Panc1 (cell line): Measurements from ENCODE around the gene MEGF6. TPM values are rescaled to one million over a fixed set of nuclear protein-coding genes. Genes with fewer than 3 reads are reported as not detected.

Experiments used
- ATAC-seq: fragments of 200-7000 bp; cut with Tn5 transposase; 2 replicates; pipeline ENCODE4 v1.9.1; 2020; ENCODE audit warnings: mild to moderate bottlenecking, moderate library complexity
- BruUV-seq: library from RNA; stranded (reverse); fragments of 400-500 nt; replicated peaks from 2 replicates; lab custom pipeline; 2021; lab: Mats Ljungman, UMichigan
- CTCF ChIA-PET: fragments of 300-600 bp; sonication (Branson Sonifier 250); formaldehyde crosslinking; loops from one replicate; lab custom pipeline; 2022; ENCODE audit warnings: antibody characterized with exemption; lab: Charles Lee
- POLR2A ChIA-PET: fragments of 300-600 bp; sonication (Branson Sonifier 250); formaldehyde crosslinking; loops from one replicate; lab custom pipeline; 2022; ENCODE audit warnings: antibody characterized with exemption; lab: Charles Lee
- DNase-seq: peaks from one replicate; pipeline ENCODE4 v3.0.0-alpha.2; 2010; ENCODE audit warnings: low read depth, low spot score
- H3K27ac ChIP-seq: 2 replicates; pipeline ENCODE4 v1.5.1; 2011; ENCODE audit warnings: mild to moderate bottlenecking, low read length, inconsistent platforms
- H3K27me3 ChIP-seq: fragments of 200-500 bp; sonication (Bioruptor generic); 2 replicates; pipeline ENCODE4 v1.6.0; 2014; ENCODE audit warnings: low read length, inconsistent platforms; ENCODE audit not compliant: control insufficient read depth, insufficient read depth
- H3K36me3 ChIP-seq: fragments of 200-500 bp; sonication (Bioruptor generic); 2 replicates; pipeline ENCODE4 v1.5.1; 2014; ENCODE audit warnings: inconsistent platforms, mild to moderate bottlenecking, low read length, moderate library complexity; ENCODE audit not compliant: control insufficient read depth, insufficient read depth
- H3K4me1 ChIP-seq: 2 replicates; pipeline ENCODE4 v1.5.1; 2011; ENCODE audit warnings: inconsistent platforms, mild to moderate bottlenecking, low read length, moderate library complexity; ENCODE audit not compliant: control insufficient read depth, insufficient read depth
- H3K4me3 ChIP-seq, 2 experiments: 2 replicates each; pipeline ENCODE4 v1.5.1; 2011 to 2012; ENCODE audit warnings: low read depth in 2 of 2, low read length in 2 of 2, mild to moderate bottlenecking in 2 of 2, inconsistent platforms in 1 of 2, moderate library complexity in 1 of 2
- H3K9me3 ChIP-seq: fragments of 200-500 bp; sonication (Bioruptor generic); 2 replicates; pipeline ENCODE4 v1.5.1; 2014; ENCODE audit warnings: low read depth, mild to moderate bottlenecking, inconsistent platforms, low read length, moderate library complexity; ENCODE audit not compliant: control insufficient read depth, insufficient read depth
- CTCF ChIP-seq: fragments of 450-650 bp; IDR thresholded peaks from 2 replicates; pipeline ENCODE4 v1.5.1; 2017; ENCODE audit warnings: mild to moderate bottlenecking
- POLR2AphosphoS5 ChIP-seq: IDR thresholded peaks from 2 replicates; pipeline ENCODE4 v1.6.1; 2012; ENCODE audit warnings: mild to moderate bottlenecking, low read depth, low read length, moderate library complexity
- REST ChIP-seq, 2 experiments: IDR thresholded peaks; 2 replicates each; pipeline ENCODE4 v1.6.1; 2011 to 2012; ENCODE audit warnings: low read depth in 2 of 2, control low read depth in 1 of 2, low read length in 1 of 2, mild to moderate bottlenecking in 1 of 2, moderate library complexity in 1 of 2; ENCODE audit not compliant: insufficient read depth in 1 of 2
- SIN3A ChIP-seq: IDR thresholded peaks from 2 replicates; pipeline ENCODE4 v1.6.1; 2012; ENCODE audit warnings: low read depth, mild to moderate bottlenecking, low read length, moderate library complexity, borderline replicate concordance; ENCODE audit not compliant: insufficient read depth
- TCF7L2 ChIP-seq: IDR thresholded peaks from 2 replicates; pipeline ENCODE4 v1.6.1; 2011; ENCODE audit warnings: mild to moderate bottlenecking, low read depth, low read length, inconsistent platforms
- in situ Hi-C: cut with HindIII; loops from 2 replicates; pipeline ENCODE4 v1.10.0; 2016; ENCODE audit warnings: low sequenced_read_pairs, low pct_unique_long_range_greater_than_20kb
- intact Hi-C: fragments of 100-400 bp; cut with micrococcal nuclease; formaldehyde crosslinking; loops from one replicate; pipeline ENCODE4 v1.10.0; 2022; ENCODE audit not compliant: unreplicated experiment
- total RNA-seq: library from RNA; stranded (reverse); gene quantifications from one replicate; pipeline ENCODE4 v1.2.1, GENCODE V29; 2021; ENCODE audit not compliant: unreplicated experiment

The MEGF6 gene
- total RNA-seq, 1 experiment from 2014 or later = 32.6 TPM

DNA sequence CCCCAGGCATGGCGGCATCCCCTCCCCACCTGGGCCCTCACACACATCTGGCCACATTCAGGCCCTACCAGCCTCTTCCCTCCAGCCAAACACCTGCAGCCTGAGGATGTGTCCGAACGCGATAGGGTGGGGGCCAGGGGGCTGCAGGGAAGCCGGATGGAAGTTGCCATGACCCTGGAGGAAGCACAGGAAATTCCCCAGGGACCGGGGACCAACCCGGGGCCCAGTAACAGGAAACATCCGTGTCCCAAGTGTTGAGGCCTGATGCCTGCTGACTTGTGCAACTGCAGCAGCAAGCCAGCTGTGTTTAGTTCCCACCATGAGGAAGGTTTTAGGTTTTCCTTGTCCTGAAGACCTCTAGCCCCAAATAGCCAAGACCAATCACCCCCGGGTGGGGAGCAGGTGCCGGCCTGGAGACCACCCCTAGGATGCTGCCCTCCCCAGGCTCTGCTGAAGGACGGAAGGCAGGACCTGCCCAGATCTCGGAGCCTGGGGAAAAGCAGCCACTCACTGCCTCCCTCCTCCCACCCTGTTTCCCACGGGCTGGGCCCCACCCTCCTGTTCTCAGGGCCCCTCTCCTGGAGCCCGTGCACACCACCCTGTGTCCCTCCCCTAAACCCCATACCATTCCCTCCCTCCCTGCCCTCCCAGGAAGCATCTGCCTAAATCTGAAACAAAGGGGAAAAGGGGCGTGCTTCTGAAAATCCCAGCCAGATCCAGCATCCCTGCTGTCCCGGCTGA lies 29.8 kb downstream of the MEGF6 start:
- CTCF ChIA-PET = no interaction called here
- POLR2A ChIA-PET = no interaction called here
- no peaks in the 10 kb centered on the region for H3K27me3 ChIP-seq

GRCh38 chr1:3580231-3580630 lies 31.1 kb downstream of the MEGF6 start:
- TF ChIP-seq TCF7L2 (no peak), CTCF (no peak), POLR2AphosphoS5 (no peak), REST (IDR thresholded peaks at IDR 0.05; ENCODE audit: insufficient read depth in 1 of 2, low read depth in 2 of 2, low read length in 1 of 2) (no peak), SIN3A (no peak)
- Histone ChIP-seq H3K27me3 (no peaks in the 10 kb centered on the region), H3K27ac (no peak overlapping the region), H3K9me3 (no peaks in the 10 kb centered on the region), H3K36me3 (no peaks in the 10 kb centered on the region), H3K4me3 (no peak overlapping the region), H3K4me1 (peaks cover 9% of the 10 kb centered on the region)
- intact Hi-C loops (no loop called here), in situ Hi-C loops (no loop called here)
- no peak for ATAC-seq
- ChIA-PET POLR2A (no interaction called here), CTCF (no interaction called here)
- no peak for DNase-seq
- BruUV-seq = no TSS peak

More for the DNA sequence above, 29.8 kb downstream of the MEGF6 start:
- intact Hi-C loops = no loop called here
- no peak for ATAC-seq
- Histone ChIP-seq H3K27ac (no peak overlapping the region), H3K36me3 (no peaks in the 10 kb centered on the region), H3K4me1 (peaks cover 9% of the 10 kb centered on the region), H3K4me3 (no peak overlapping the region), H3K9me3 (no peaks in the 10 kb centered on the region)
- BruUV-seq = no TSS peak
- in situ Hi-C loops = no loop called here
- no peak for DNase-seq
- TF ChIP-seq CTCF = no peak
- TF ChIP-seq POLR2AphosphoS5 = no peak
- no peak for TF ChIP-seq TCF7L2
- no peak for TF ChIP-seq SIN3A
- no peak for TF ChIP-seq REST (IDR thresholded peaks at IDR 0.05; ENCODE audit: insufficient read depth in 1 of 2, low read depth in 2 of 2, low read length in 1 of 2)
